GM21576 (cell line): ENCODE results near the gene ZNF646.

ENCODE experiments used
- ATAC-seq: cut with Tn5 transposase; IDR thresholded peaks from one replicate; pipeline ENCODE4 v1.9.1; 2021; ENCODE audit warnings: mild to moderate bottlenecking, moderate library complexity; ENCODE audit not compliant: unreplicated experiment

Gene ZNF646

GRCh38 chr16:31128711-31129567, 54.7 kb downstream of the ZNF646 start:
- no peak for ATAC-seq

- ATAC-seq = no peak
These were observed 55.5 kb downstream of the ZNF646 start for GRCh38 chr16:31129568-31130335.

- no peak for ATAC-seq
These were observed 56.2 kb downstream of the ZNF646 start for GRCh38 chr16:31130336-31130891.

DNA sequence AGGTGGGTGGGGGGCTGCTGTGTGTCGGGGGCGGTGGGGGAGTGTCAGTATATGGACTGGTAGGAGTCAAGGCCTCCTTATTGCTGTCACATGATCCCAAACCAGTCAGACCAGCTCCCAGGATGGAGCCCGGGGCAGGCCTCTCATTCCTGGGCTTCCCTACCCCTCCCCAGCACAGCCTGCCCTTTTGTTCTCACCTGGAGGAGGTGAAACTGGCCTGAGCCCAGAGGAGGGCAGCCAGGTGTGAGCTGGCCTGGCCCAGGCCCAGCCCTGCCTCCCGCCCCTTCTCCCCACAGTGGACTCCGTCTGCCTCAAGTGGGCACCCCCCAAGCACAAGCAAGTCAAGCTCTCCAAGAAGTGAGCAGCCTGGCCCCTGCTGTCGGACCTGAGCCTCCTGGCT, 56.7 kb downstream of the ZNF646 start:
- no peak for ATAC-seq

DNA sequence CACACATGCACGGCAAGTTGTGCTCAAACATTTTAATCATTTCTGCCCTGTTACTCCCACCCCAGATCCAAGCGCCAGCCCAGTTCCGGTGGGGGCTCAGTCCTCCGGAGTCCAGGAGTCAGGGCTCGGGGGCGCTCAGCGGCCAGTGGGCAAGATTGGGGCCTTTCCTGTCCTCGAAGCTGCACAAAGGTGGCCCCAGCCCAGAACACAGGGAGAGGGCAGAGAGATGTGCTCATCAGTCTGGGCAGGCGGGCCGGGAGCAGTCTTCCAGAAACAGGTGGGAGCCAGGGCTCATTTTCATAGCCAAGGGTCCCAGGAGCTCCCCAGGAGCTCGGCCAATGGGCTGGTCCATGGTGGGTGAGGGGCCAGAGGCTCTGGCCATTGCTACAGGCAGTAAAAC, 57.2 kb downstream of the ZNF646 start:
- no peak for ATAC-seq

DNA sequence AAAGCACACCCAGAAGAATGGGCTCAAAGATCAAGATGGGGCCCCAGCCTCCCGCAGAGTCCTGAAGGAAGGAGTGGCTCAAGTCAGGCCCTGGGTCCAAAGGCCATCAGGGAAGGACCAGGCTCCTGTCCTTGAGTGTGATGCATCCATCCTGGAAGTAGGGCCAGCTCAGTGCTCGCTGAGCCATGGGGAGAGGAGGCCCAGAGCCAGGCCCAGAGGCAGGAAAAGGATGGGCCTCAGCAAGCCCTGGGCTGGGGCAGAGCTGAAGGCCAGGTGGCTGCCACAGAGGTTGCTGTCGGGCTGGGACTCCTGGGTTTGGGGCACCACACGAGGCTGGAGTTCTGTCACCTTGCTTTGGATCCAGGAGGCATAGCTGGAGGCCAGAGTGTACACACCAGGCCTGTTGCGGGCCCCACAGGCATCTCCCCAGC, 57.6 kb downstream of the ZNF646 start:
- ATAC-seq = no peak

GRCh38 chr16:31132303-31132979, 58.2 kb downstream of the ZNF646 start:
- ATAC-seq = no peak

GRCh38 chr16:31133046-31133501, 58.9 kb downstream of the ZNF646 start:
- ATAC-seq = no peak
